BJ (cell line): ENCODE results near the gene TBRG1. TPM values are rescaled to one million over a fixed set of nuclear protein-coding genes. Genes with fewer than 3 reads are reported as not detected.
A peak's percentile ranks its signal among the peaks of the same experiment; 100 is the strongest.

Source experiments
- CTCF ChIA-PET: fragments of 350-600 bp; formaldehyde crosslinking; extraction: SDS; loops from one replicate; lab custom pipeline; 2021; ENCODE audit warnings: antibody characterized with exemption, inconsistent platforms; lab: Yijun Ruan, JAX
- POLR2A ChIA-PET: fragments of 300-600 bp; sonication (Branson Sonifier 250); formaldehyde crosslinking; extraction: SDS; loops from one replicate; lab custom pipeline; 2021; ENCODE audit warnings: antibody characterized with exemption; lab: Charles Lee
- DNase-seq: peaks from one replicate; pipeline ENCODE4 v3.0.0-alpha.2; 2011; ENCODE audit warnings: low read depth
- H3K27me3 ChIP-seq: 2 replicates; pipeline ENCODE4 v1.6.0; 2011; ENCODE audit warnings: low read length; ENCODE audit not compliant: control insufficient read depth, insufficient read depth
- H3K36me3 ChIP-seq: 2 replicates; pipeline ENCODE4 v1.5.1; 2011; ENCODE audit warnings: low read length; ENCODE audit not compliant: control insufficient read depth, insufficient read depth
- H3K4me3 ChIP-seq: 2 replicates; pipeline ENCODE4 v1.5.1; 2011; ENCODE audit warnings: low read depth, mild to moderate bottlenecking, control low read depth, low read length
- polyA plus RNA-seq: library from polyadenylated mRNA; depleted of rRNA; stranded (reverse); fragments of >200 nt; gene quantifications from 2 replicates; pipeline ENCODE4 v1.2.3, GENCODE V29; 2011
- TF ChIP-seq, protein P1 (sequence below): IDR thresholded peaks from 2 replicates; pipeline ENCODE4 v1.5.1; 2011; ENCODE audit warnings: low read depth, mild to moderate bottlenecking, control low read depth, inconsistent platforms, low read length, moderate library complexity; ENCODE audit not compliant: insufficient read depth

Gene TBRG1
- polyA plus RNA-seq, 1 experiment, result 42.5 TPM

DNA sequence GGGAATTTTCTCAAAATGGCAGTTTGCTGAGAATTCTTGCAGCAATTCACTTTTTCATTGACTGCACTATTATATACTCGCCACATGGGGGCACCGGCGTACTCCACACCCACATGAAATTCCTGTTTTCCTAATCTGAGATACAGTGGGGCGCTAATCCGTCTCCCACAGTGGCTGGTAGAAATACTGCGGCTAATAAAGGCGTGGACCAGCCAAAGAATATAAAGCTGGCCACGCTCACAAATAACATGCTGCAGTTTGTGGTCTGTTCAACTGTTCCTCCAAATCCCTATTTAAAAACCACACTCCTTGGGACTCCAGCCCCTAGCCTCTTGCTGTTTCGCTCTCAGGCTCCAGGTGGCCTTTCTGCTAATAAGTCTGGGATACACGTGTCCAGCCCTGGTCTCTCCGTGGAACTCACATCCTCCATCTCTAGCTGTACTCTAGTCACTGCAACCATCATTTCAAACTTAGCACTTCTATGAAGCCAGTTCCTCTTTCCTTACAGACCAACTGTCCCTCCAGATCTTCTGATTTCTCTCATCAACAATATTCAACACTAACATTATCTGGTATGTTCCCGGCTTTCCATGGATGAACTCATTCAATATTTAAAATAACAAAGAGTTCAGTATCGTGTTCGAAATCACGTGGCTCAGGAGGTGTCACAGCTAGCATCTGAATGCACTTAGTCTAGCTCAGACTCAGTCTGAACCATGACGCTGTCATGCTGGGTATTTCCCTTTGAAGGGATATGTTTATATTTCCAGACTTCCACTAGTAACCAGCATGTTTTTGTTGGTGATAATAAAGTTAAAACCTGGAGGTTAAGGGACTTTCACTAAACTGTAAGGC, 22.0 kb downstream of the TBRG1 start:
- POLR2A ChIA-PET, result interaction anchor here (0.6 kb wide), 1 partner anchor 18 kb away, joined by 14 read pairs; no protein-coding TSS in a partner anchor

DNA sequence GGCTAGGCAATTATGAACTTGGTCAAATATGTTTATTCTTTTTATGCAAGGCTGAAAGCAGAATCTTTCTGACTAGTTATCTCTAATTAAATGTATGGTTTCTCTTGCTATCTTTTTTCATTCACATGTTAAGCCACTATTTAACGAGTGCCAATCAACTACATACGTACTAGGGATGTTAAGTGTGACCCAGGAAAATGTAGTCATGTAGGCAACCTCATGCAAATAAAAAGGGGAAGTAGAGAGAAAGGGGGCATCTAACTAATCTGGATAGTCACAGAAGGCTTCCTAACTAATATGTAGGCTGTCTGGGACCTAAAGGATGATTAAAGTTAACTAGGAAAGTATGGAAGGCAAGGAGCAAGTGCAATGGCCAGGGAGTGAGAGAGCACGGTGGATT, 23.5 kb downstream of the TBRG1 start:
- H3K27me3 ChIP-seq, result no peaks in the 10 kb centered on the region
- no peak for DNase-seq
- CTCF ChIA-PET, result interaction anchor here (0.9 to 1.8 kb wide), 2 partner anchors 23 kb away, joined by 3 to 6 read pairs; partner anchors contain the start of gene TBRG1
- TF ChIP-seq, protein P1, sequence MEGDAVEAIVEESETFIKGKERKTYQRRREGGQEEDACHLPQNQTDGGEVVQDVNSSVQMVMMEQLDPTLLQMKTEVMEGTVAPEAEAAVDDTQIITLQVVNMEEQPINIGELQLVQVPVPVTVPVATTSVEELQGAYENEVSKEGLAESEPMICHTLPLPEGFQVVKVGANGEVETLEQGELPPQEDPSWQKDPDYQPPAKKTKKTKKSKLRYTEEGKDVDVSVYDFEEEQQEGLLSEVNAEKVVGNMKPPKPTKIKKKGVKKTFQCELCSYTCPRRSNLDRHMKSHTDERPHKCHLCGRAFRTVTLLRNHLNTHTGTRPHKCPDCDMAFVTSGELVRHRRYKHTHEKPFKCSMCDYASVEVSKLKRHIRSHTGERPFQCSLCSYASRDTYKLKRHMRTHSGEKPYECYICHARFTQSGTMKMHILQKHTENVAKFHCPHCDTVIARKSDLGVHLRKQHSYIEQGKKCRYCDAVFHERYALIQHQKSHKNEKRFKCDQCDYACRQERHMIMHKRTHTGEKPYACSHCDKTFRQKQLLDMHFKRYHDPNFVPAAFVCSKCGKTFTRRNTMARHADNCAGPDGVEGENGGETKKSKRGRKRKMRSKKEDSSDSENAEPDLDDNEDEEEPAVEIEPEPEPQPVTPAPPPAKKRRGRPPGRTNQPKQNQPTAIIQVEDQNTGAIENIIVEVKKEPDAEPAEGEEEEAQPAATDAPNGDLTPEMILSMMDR, result no peak
- no peak overlapping the region for H3K4me3 ChIP-seq
- no peaks in the 10 kb centered on the region for H3K36me3 ChIP-seq
- POLR2A ChIA-PET, result no interaction called here

More for the DNA sequence above, 22.0 kb downstream of the TBRG1 start:
- CTCF ChIA-PET, result interaction anchor here (0.6 to 3.8 kb wide), 25 partner anchors 11 to 253 kb away, joined by 3 to 22 read pairs (median 4); partner anchors contain the start of genes ROBO4, SIAE, SPA17 and TBRG1
- no peaks in the 10 kb centered on the region for H3K36me3 ChIP-seq
- TF ChIP-seq, protein P1, result peak; percentile 82
- no peak overlapping the region for H3K4me3 ChIP-seq
- no peaks in the 10 kb centered on the region for H3K27me3 ChIP-seq
- no peak for DNase-seq

GRCh38 chr11:124648610-124649009, 25.9 kb downstream of the TBRG1 start:
- Histone ChIP-seq H3K27me3 (no peaks in the 10 kb centered on the region), H3K4me3 (no peak overlapping the region), H3K36me3 (no peaks in the 10 kb centered on the region)
- DNase-seq, result no peak
- ChIA-PET CTCF (no interaction called here), POLR2A (no interaction called here)
- TF ChIP-seq, protein P1, result no peak

GRCh38 chr11:124656774-124657630, 34.3 kb downstream of the TBRG1 start:
- H3K36me3 ChIP-seq, result no peaks in the 10 kb centered on the region
- ChIA-PET POLR2A (no interaction called here), CTCF (interaction anchor here (0.9 to 3.7 kb wide), 3 partner anchors 10 to 14 kb away, joined by 3 to 22 read pairs (median 4); no protein-coding TSS in a partner anchor)
- TF ChIP-seq, protein P1, result no peak
- no peak overlapping the region for H3K4me3 ChIP-seq
- no peaks in the 10 kb centered on the region; the same call in 1 of the 2 replicates for H3K27me3 ChIP-seq
- DNase-seq, result no peak
